ENCODE data around the gene BDNF. TPM values are rescaled to one million over a fixed set of nuclear protein-coding genes. Genes with fewer than 3 reads are reported as not detected.
"Not testable (repeated sequence)": the region's sequence is repeated elsewhere in the genome, so short reads cannot be mapped to it uniquely, and the experiment has no call there.

Gene BDNF
- polyA plus RNA-seq (2013, experiment 1 of 2) = 38.5 TPM
- 40.6 TPM for polyA plus RNA-seq (2013, experiment 2 of 2)

GRCh38 chr11:27700351-27701301 is at the start of gene BDNF:
Gene BDNF (minus strand): TSS chr11:27700455. CDS start chr11:27658564, 41,891 bp downstream.
- WGBS = under 1% methylated on average over 61 of the region's 92 CpGs
- Histone ChIP-seq H3K9ac (ENCODE audit: low read length) (peak within 1 kb of the TSS; percentile 85), H4K8ac (ENCODE audit: low read length) (peak within 1 kb of the TSS; percentile 92), H3K4me1 (ENCODE audit: control insufficient read depth, insufficient read depth, low read depth, low read length) (no peaks in the 10 kb centered on the region), H2AK5ac (ENCODE audit: low read length, severe bottlenecking) (peak within 1 kb of the TSS; percentile 80), H2BK5ac (ENCODE audit: low read depth, low read length, poor library complexity, severe bottlenecking) (peak within 1 kb of the TSS; percentile 82), H2AFZ (ENCODE audit: low read depth, low read length) (peak within 1 kb of the TSS; percentile 68), H2BK12ac (ENCODE audit: low read length in 2 of 2) (peak within 1 kb of the TSS; percentile 76 to 84), H3K14ac (ENCODE audit: low read length in 2 of 2) (peak within 1 kb of the TSS; percentile 57 to 90), H3K27me3 (ENCODE audit: control insufficient read depth in 1 of 2, insufficient read depth in 1 of 2, low read length in 2 of 2) (no peaks in the 10 kb centered on the region), H3K9me3 (ENCODE audit: control insufficient read depth, low read length) (no peaks in the 10 kb centered on the region), H4K91ac (ENCODE audit: low read length) (peak within 1 kb of the TSS; percentile 84), H3K4me2 (ENCODE audit: low read length, poor library complexity, severe bottlenecking) (peak within 1 kb of the TSS; percentile 80), H3K27ac (ENCODE audit: low read length, poor library complexity, severe bottlenecking) (peak within 1 kb of the TSS; percentile 82), H2BK15ac (ENCODE audit: low read depth, poor library complexity, severe bottlenecking) (peak within 1 kb of the TSS; percentile 48), H3K4me3 (ENCODE audit: insufficient read depth in 1 of 2, low read depth in 1 of 2, low read length in 2 of 2) (peak within 1 kb of the TSS; percentile 94 to 95), H3K4ac (ENCODE audit: low read depth in 1 of 2, low read length in 2 of 2) (peak within 1 kb of the TSS; percentile 91 to 99), H3K23ac (ENCODE audit: low read length in 2 of 2) (peak within 1 kb of the TSS in 1 of 2 experiments; percentile 96), H3K79me1 (replicated peaks; ENCODE audit: low read length, poor library complexity, severe bottlenecking) (peaks cover 4% of the 10 kb centered on the region), H2BK120ac (ENCODE audit: low read depth, low read length) (peak within 1 kb of the TSS; percentile 99), H3K18ac (ENCODE audit: low read depth in 1 of 2, low read length in 2 of 2) (peak within 1 kb of the TSS; percentile 96 to 97), H3K36me3 (ENCODE audit: control insufficient read depth in 1 of 2, insufficient read depth in 2 of 2, low read depth in 1 of 2, low read length in 2 of 2) (no peaks in the 10 kb centered on the region)
- DNase-seq = peak; percentile 65

- Histone ChIP-seq H3K18ac (ENCODE audit: low read depth in 1 of 2, low read length in 2 of 2) (no peak overlapping the region), H3K9ac (ENCODE audit: low read length) (no peak overlapping the region), H2AK5ac (ENCODE audit: low read length, severe bottlenecking) (no peak overlapping the region)
These were observed 40.2 kb upstream of the BDNF start for GRCh38 chr11:27740362-27741013.

GRCh38 chr11:27735281-27735680 is 35.0 kb upstream of the BDNF start:
- Histone ChIP-seq H2BK120ac (ENCODE audit: low read depth, low read length) (no peak overlapping the region), H3K4me3 (ENCODE audit: insufficient read depth in 1 of 2, low read depth in 1 of 2, low read length in 2 of 2) (no peak overlapping the region), H2AFZ (ENCODE audit: low read depth, low read length) (no peak overlapping the region), H3K79me1 (replicated peaks; ENCODE audit: low read length, poor library complexity, severe bottlenecking) (no peaks in the 10 kb centered on the region), H3K27ac (ENCODE audit: low read length, poor library complexity, severe bottlenecking) (no peak overlapping the region), H3K9me3 (ENCODE audit: control insufficient read depth, low read length) (no peaks in the 10 kb centered on the region), H3K36me3 (ENCODE audit: control insufficient read depth in 1 of 2, insufficient read depth in 2 of 2, low read depth in 1 of 2, low read length in 2 of 2) (no peaks in the 10 kb centered on the region), H3K4me1 (ENCODE audit: control insufficient read depth, insufficient read depth, low read depth, low read length) (no peaks in the 10 kb centered on the region), H3K9ac (ENCODE audit: low read length) (no peak overlapping the region), H3K4ac (ENCODE audit: low read depth in 1 of 2, low read length in 2 of 2) (no peak overlapping the region), H3K14ac (ENCODE audit: low read length in 2 of 2) (no peak overlapping the region), H2BK5ac (ENCODE audit: low read depth, low read length, poor library complexity, severe bottlenecking) (no peak overlapping the region), H3K23ac (ENCODE audit: low read length in 2 of 2) (no peak overlapping the region), H4K8ac (ENCODE audit: low read length) (no peak overlapping the region), H3K18ac (ENCODE audit: low read depth in 1 of 2, low read length in 2 of 2) (no peak overlapping the region), H3K4me2 (ENCODE audit: low read length, poor library complexity, severe bottlenecking) (no peak overlapping the region), H2BK15ac (ENCODE audit: low read depth, poor library complexity, severe bottlenecking) (no peak overlapping the region), H3K27me3 (ENCODE audit: control insufficient read depth in 1 of 2, insufficient read depth in 1 of 2, low read length in 2 of 2) (peaks cover 0 to 3% of the 10 kb centered on the region in 2 experiments), H4K91ac (ENCODE audit: low read length) (no peak overlapping the region), H2AK5ac (ENCODE audit: low read length, severe bottlenecking) (no peak overlapping the region), H2BK12ac (ENCODE audit: low read length in 2 of 2) (no peak overlapping the region)
- 100% methylated on average over 1 of the region's 1 CpG for WGBS
- DNase-seq = no peak

More at GRCh38 chr11:27740362-27741013, 40.2 kb upstream of the BDNF start:
- H4K8ac ChIP-seq (ENCODE audit: low read length) = no peak overlapping the region
- no peak overlapping the region for H2BK15ac ChIP-seq (ENCODE audit: low read depth, poor library complexity, severe bottlenecking)
- H3K36me3 ChIP-seq (ENCODE audit: control insufficient read depth in 1 of 2, insufficient read depth in 2 of 2, low read depth in 1 of 2, low read length in 2 of 2) = no peaks in the 10 kb centered on the region
- H3K9me3 ChIP-seq (ENCODE audit: control insufficient read depth, low read length) = no peaks in the 10 kb centered on the region
- H2BK12ac ChIP-seq (ENCODE audit: low read length in 2 of 2) = no peak overlapping the region
- no peak overlapping the region for H3K4me3 ChIP-seq (ENCODE audit: insufficient read depth in 1 of 2, low read depth in 1 of 2, low read length in 2 of 2)
- H3K23ac ChIP-seq (ENCODE audit: low read length in 2 of 2) = no peak overlapping the region
- H2AFZ ChIP-seq (ENCODE audit: low read depth, low read length) = no peak overlapping the region
- H3K27ac ChIP-seq (ENCODE audit: low read length, poor library complexity, severe bottlenecking) = no peak overlapping the region
- no peaks in the 10 kb centered on the region for H3K79me1 ChIP-seq (replicated peaks; ENCODE audit: low read length, poor library complexity, severe bottlenecking)
- 35% methylated on average over 4 of the region's 7 CpGs for WGBS
- H3K27me3 ChIP-seq (ENCODE audit: control insufficient read depth in 1 of 2, insufficient read depth in 1 of 2, low read length in 2 of 2) = peaks cover 0 to 23% of the 10 kb centered on the region in 2 experiments
- H2BK5ac ChIP-seq (ENCODE audit: low read depth, low read length, poor library complexity, severe bottlenecking) = no peak overlapping the region
- H3K4ac ChIP-seq (ENCODE audit: low read depth in 1 of 2, low read length in 2 of 2) = no peak overlapping the region
- H3K4me1 ChIP-seq (ENCODE audit: control insufficient read depth, insufficient read depth, low read depth, low read length) = no peaks in the 10 kb centered on the region
- DNase-seq = peak; percentile 10
- no peak overlapping the region for H3K14ac ChIP-seq (ENCODE audit: low read length in 2 of 2)
- H3K4me2 ChIP-seq (ENCODE audit: low read length, poor library complexity, severe bottlenecking) = no peak overlapping the region
- no peak overlapping the region for H2BK120ac ChIP-seq (ENCODE audit: low read depth, low read length)
- H4K91ac ChIP-seq (ENCODE audit: low read length) = no peak overlapping the region

DNA sequence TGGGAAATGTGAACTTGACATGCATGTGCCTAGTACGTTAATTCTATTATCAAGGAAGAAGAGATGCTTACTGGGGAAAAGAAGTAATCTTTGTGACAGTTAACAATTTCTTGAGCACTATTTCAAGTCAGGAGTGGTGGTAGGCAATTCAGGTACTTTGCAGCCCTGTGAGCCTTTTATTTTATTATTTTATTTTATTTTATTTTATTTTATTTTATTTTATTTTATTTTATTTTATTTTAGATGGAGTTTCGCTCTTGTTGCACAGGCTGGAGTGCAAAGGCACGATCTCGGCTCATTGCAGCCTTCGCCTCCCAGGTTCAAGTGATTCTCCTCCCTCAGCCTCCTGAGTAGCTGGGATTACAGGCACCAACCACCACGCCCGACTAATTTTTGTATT is 31.5 kb upstream of the BDNF start:
- not testable (repeated sequence) for DNase-seq; H3K14ac ChIP-seq (ENCODE audit: low read length in 2 of 2); H3K36me3 ChIP-seq (ENCODE audit: control insufficient read depth in 1 of 2, insufficient read depth in 2 of 2, low read depth in 1 of 2, low read length in 2 of 2); H4K8ac ChIP-seq (ENCODE audit: low read length); H3K27ac ChIP-seq (ENCODE audit: low read length, poor library complexity, severe bottlenecking); H4K91ac ChIP-seq (ENCODE audit: low read length); H2AK5ac ChIP-seq (ENCODE audit: low read length, severe bottlenecking); H3K4ac ChIP-seq (ENCODE audit: low read depth in 1 of 2, low read length in 2 of 2); H3K4me2 ChIP-seq (ENCODE audit: low read length, poor library complexity, severe bottlenecking); H3K23ac ChIP-seq (ENCODE audit: low read length in 2 of 2); H3K27me3 ChIP-seq (ENCODE audit: control insufficient read depth in 1 of 2, insufficient read depth in 1 of 2, low read length in 2 of 2); H2BK120ac ChIP-seq (ENCODE audit: low read depth, low read length); H2BK12ac ChIP-seq (ENCODE audit: low read length in 2 of 2); H2BK15ac ChIP-seq (ENCODE audit: low read depth, poor library complexity, severe bottlenecking); H3K4me1 ChIP-seq (ENCODE audit: control insufficient read depth, insufficient read depth, low read depth, low read length); H3K4me3 ChIP-seq (ENCODE audit: insufficient read depth in 1 of 2, low read depth in 1 of 2, low read length in 2 of 2); H3K79me1 ChIP-seq (replicated peaks; ENCODE audit: low read length, poor library complexity, severe bottlenecking); H2BK5ac ChIP-seq (ENCODE audit: low read depth, low read length, poor library complexity, severe bottlenecking); H2AFZ ChIP-seq (ENCODE audit: low read depth, low read length); H3K9ac ChIP-seq (ENCODE audit: low read length); H3K9me3 ChIP-seq (ENCODE audit: control insufficient read depth, low read length); H3K18ac ChIP-seq (ENCODE audit: low read depth in 1 of 2, low read length in 2 of 2)
- 93% methylated on average over 7 of the region's 7 CpGs for WGBS

All from mesenchymal stem cell (in vitro differentiated cells and primary cell).